ENCODE measurements around the gene MAGI2.

- TF ChIP-seq CTCF (IDR thresholded peaks at IDR 0.05) = no peak
- no peak for TF ChIP-seq POLR2AphosphoS5 (IDR thresholded peaks at IDR 0.05)
Measured at GRCh38 chr7:78716876-78717275, 736.6 kb downstream of the MAGI2 start.
